Kidney (tissue), 14 donors: ENCODE results near the gene CRHR1. TPM values are rescaled to one million over a fixed set of nuclear protein-coding genes. Genes with fewer than 3 reads are reported as not detected.

Experiments used
- DNase-seq, 5 donors: peaks; one replicate each; pipeline ENCODE4 v3.0.0-alpha.2; 2013 to 2020
- FAIRE-seq: peaks from 2 replicates; lab custom pipeline; 2012; peaks lifted over from hg19 to GRCh38; lab: Jason Lieb, UNC
- H3K27ac ChIP-seq, 2 donors: one replicate each; pipeline ENCODE4 v1.7.0; 2013; ENCODE audit warnings: low read depth in 2 of 2, low read length in 2 of 2, inconsistent platforms in 1 of 2
- H3K27me3 ChIP-seq: one replicate; pipeline ENCODE4 v1.7.1; 2013; ENCODE audit warnings: low read length, inconsistent platforms; ENCODE audit not compliant: control insufficient read depth, insufficient read depth
- H3K36me3 ChIP-seq, 3 donors: one replicate each; pipeline versions ENCODE4 v1.7.0 to v1.7.1; 2013; ENCODE audit warnings: low read length in 3 of 3, control low read depth in 1 of 3, inconsistent platforms in 1 of 3; ENCODE audit not compliant: insufficient read depth in 3 of 3, control insufficient read depth in 2 of 3
- H3K4me1 ChIP-seq, 3 donors: one replicate each; pipeline versions ENCODE4 v1.7.0 to v1.7.1; 2013; ENCODE audit warnings: low read length in 3 of 3, inconsistent platforms in 1 of 3, low read depth in 1 of 3; ENCODE audit not compliant: control insufficient read depth in 2 of 3, insufficient read depth in 2 of 3
- H3K4me3 ChIP-seq, 3 donors: one replicate each; pipeline versions ENCODE4 v1.7.0 to v1.8.1; 2013; ENCODE audit warnings: low read length in 3 of 3, control low read depth in 1 of 3, inconsistent platforms in 1 of 3
- H3K9ac ChIP-seq, 3 donors: one replicate each; pipeline versions ENCODE4 v1.7.0 to v1.7.1; 2013; ENCODE audit warnings: low read length in 3 of 3, control low read depth in 1 of 3, inconsistent platforms in 1 of 3
- H3K9me3 ChIP-seq, 3 donors: one replicate each; pipeline versions ENCODE4 v1.7.0 to v1.7.1; 2013; ENCODE audit warnings: low read length in 3 of 3, control low read depth in 1 of 3, inconsistent platforms in 1 of 3; ENCODE audit not compliant: control insufficient read depth in 2 of 3, insufficient read depth in 1 of 3
- CTCF ChIP-seq: IDR thresholded peaks from 3 replicates; pipeline ENCODE4 v1.5.1; 2012; ENCODE audit warnings: mild to moderate bottlenecking, moderate library complexity, borderline replicate concordance; ENCODE audit not compliant: insufficient read depth; ENCODE audit errors: extremely low read depth
- intact Hi-C: fragments of 100-400 bp; cut with DNase I; formaldehyde crosslinking; loops from one replicate; pipeline ENCODE4 v1.11.1; 2022
- polyA plus RNA-seq: library from polyadenylated mRNA; stranded (reverse); fragments of 350-450 nt; fragmentation: Illumina TruSeq; extraction: RNeasy Lipid Tissue Mini Kit (QIAGEN cat#74804); gene quantifications from one replicate; pipeline ENCODE4 v1.2.3, GENCODE V29; 2014; ENCODE audit warnings: low read depth, low replicate concordance; ENCODE audit not compliant: insufficient read depth
- total RNA-seq: library from RNA; stranded (reverse); fragmentation: NEBNext Ultra II Directional; extraction: Animal tissue kit (Norgen Biotek cat#: 25700); gene quantifications from one replicate; pipeline ENCODE4 v1.2.1, GENCODE V29; 2021
- donor health status: control.
- donor health status: control.
- donor health status: control.
- donor health status: control.
- donor health status: control.
- donor health status: DM: yes; HTN: yes; CAD: no.
- donor health status: Normal renal cell carcinoma (clear cell type).

The CRHR1 gene
- total and polyA plus RNA-seq, 2 donors from 2014 or later, result not detected

GRCh38 chr17:45809499-45809898, 25.4 kb downstream of the CRHR1 start:
- FAIRE-seq (no peak), DNase-seq (no peak)
- no peak for TF ChIP-seq CTCF

GRCh38 chr17:45812102-45812501, 28.0 kb downstream of the CRHR1 start:
- FAIRE-seq (no peak), DNase-seq (peak in 2 of 5 donors; percentile 19 to 30)
- no peaks in the 10 kb centered on the region for H3K4me1 ChIP-seq
- H3K27ac ChIP-seq, result no peak overlapping the region
- no peaks in the 10 kb centered on the region for H3K27me3 ChIP-seq
- no peaks in the 10 kb centered on the region for H3K9me3 ChIP-seq
- intact Hi-C loops, result no loop called here
- H3K9ac ChIP-seq, result no peak overlapping the region
- no peak for TF ChIP-seq CTCF
- no peak overlapping the region for H3K4me3 ChIP-seq
- H3K36me3 ChIP-seq, result no peaks in the 10 kb centered on the region

More at GRCh38 chr17:45809499-45809898, 25.4 kb downstream of the CRHR1 start:
- intact Hi-C loops, result no loop called here
- no peak overlapping the region for H3K9ac ChIP-seq
- H3K27me3 ChIP-seq, result no peaks in the 10 kb centered on the region
- H3K4me3 ChIP-seq, result no peak overlapping the region
- no peaks in the 10 kb centered on the region for H3K36me3 ChIP-seq
- no peak overlapping the region for H3K27ac ChIP-seq
- no peaks in the 10 kb centered on the region for H3K4me1 ChIP-seq
- no peaks in the 10 kb centered on the region for H3K9me3 ChIP-seq

GRCh38 chr17:45813048-45813725, 29.1 kb downstream of the CRHR1 start:
- Histone ChIP-seq H3K36me3 (no peaks in the 10 kb centered on the region), H3K9ac (no peak overlapping the region), H3K27me3 (no peaks in the 10 kb centered on the region), H3K9me3 (no peaks in the 10 kb centered on the region), H3K4me1 (no peaks in the 10 kb centered on the region), H3K4me3 (no peak overlapping the region), H3K27ac (no peak overlapping the region)
- TF ChIP-seq CTCF, result no peak
- DNase-seq (peak in 3 of 5 donors; percentile 39 to 67 (median 39)), FAIRE-seq (no peak)
- intact Hi-C loops, result no loop called here
